Endothelial cell of umbilical vein (primary cell): Measurements from ENCODE around the gene SSH2. TPM values are rescaled to one million over a fixed set of nuclear protein-coding genes. Genes with fewer than 3 reads are reported as not detected.

Source experiments
- BruUV-seq: library from RNA; stranded (reverse); fragments of 400-500 nt; replicated peaks from 2 replicates; lab custom pipeline; 2021; lab: Mats Ljungman, UMichigan
- CTCF ChIA-PET: fragments of 300-600, 350-600 bp; sonication (Branson Sonifier 250); formaldehyde crosslinking; loops from one replicate; lab custom pipeline; 2021; ENCODE audit warnings: antibody characterized with exemption, inconsistent platforms; lab: Charles Lee
- POLR2A ChIA-PET: fragments of 300-600, 350-600 bp; sonication (Branson Sonifier 250); formaldehyde crosslinking; loops from one replicate; lab custom pipeline; 2021; ENCODE audit warnings: antibody characterized with exemption, inconsistent platforms; lab: Charles Lee
- DNase-seq: peaks from one replicate; pipeline ENCODE4 v3.0.0-alpha.2; 2011; ENCODE audit warnings: low read depth, low spot score
- FAIRE-seq: peaks from 2 replicates; lab custom pipeline; 2011; peaks lifted over from hg19 to GRCh38; lab: Jason Lieb, UNC
- H2AFZ ChIP-seq: 2 replicates; pipeline ENCODE4 v1.6.0; 2012; ENCODE audit warnings: low read depth, low read length, control low read depth, inconsistent platforms
- H3K27ac ChIP-seq: 2 replicates; pipeline ENCODE4 v1.5.1; 2011; ENCODE audit warnings: low read depth, mild to moderate bottlenecking, control low read depth, low read length, moderate library complexity; ENCODE audit not compliant: insufficient read depth
- H3K27me3 ChIP-seq, 2 experiments: 2 replicates each; pipeline versions ENCODE4 v1.6.0 to v1.6.1; 2011; ENCODE audit warnings: low read length in 2 of 2, mixed read lengths in 1 of 2; ENCODE audit not compliant: control insufficient read depth in 2 of 2, insufficient read depth in 2 of 2
- H3K36me3 ChIP-seq, 2 experiments: 2 replicates in 1 of 2; 3 replicates in 1 of 2; pipeline ENCODE4 v1.5.1; 2011; ENCODE audit warnings: low read length in 2 of 2, mild to moderate bottlenecking in 1 of 2, moderate library complexity in 1 of 2; ENCODE audit not compliant: control insufficient read depth in 2 of 2, insufficient read depth in 2 of 2; ENCODE audit errors: extremely low read depth in 1 of 2
- H3K4me1 ChIP-seq: 3 replicates; pipeline ENCODE4 v1.5.1; 2011; ENCODE audit warnings: mild to moderate bottlenecking, low read length; ENCODE audit not compliant: control insufficient read depth, insufficient read depth; ENCODE audit errors: extremely low read depth
- H3K4me2 ChIP-seq: 2 replicates; pipeline ENCODE4 v1.6.1; 2011; ENCODE audit warnings: low read length, control low read depth, mixed read lengths; ENCODE audit not compliant: insufficient read depth
- H3K4me3 ChIP-seq, 3 experiments: fragments of 200-600 bp in 1 of 3; sonication (generic), shearing (Covaris generic) in 1 of 3; replicated peaks in 1 of 3; 2 replicates each; pipeline ENCODE4 v1.5.1; 2011 to 2016; ENCODE audit warnings: control low read depth in 3 of 3, low read length in 3 of 3, mild to moderate bottlenecking in 2 of 3, inconsistent platforms in 1 of 3, low read depth in 1 of 3, moderate library complexity in 1 of 3; ENCODE audit not compliant: insufficient read depth in 1 of 3
- H3K79me2 ChIP-seq: 2 replicates; pipeline ENCODE4 v1.6.0; 2012; ENCODE audit warnings: low read length, inconsistent platforms; ENCODE audit not compliant: control insufficient read depth, insufficient read depth
- H3K9ac ChIP-seq: replicated peaks from 2 replicates; pipeline ENCODE3; 2011; ENCODE audit warnings: low read length, control low read depth; ENCODE audit not compliant: insufficient read depth; ENCODE audit errors: extremely low read depth
- H3K9me1 ChIP-seq: replicated peaks from 3 replicates; pipeline ENCODE4 v1.6.0; 2011; ENCODE audit warnings: mild to moderate bottlenecking, low read length; ENCODE audit not compliant: control insufficient read depth, insufficient read depth; ENCODE audit errors: extremely low read depth
- H3K9me3 ChIP-seq: replicated peaks from 2 replicates; pipeline ENCODE4 v1.5.1; 2012; ENCODE audit warnings: low read length, inconsistent platforms; ENCODE audit not compliant: control insufficient read depth, insufficient read depth
- H4K20me1 ChIP-seq: replicated peaks from 2 replicates; pipeline ENCODE3; 2011; ENCODE audit warnings: mild to moderate bottlenecking, low read length; ENCODE audit not compliant: control insufficient read depth, insufficient read depth; ENCODE audit errors: extremely low read depth
- EZH2 ChIP-seq: IDR thresholded peaks from 2 replicates; pipeline ENCODE4 v1.6.1; 2012; ENCODE audit warnings: borderline replicate concordance, low read depth, mild to moderate bottlenecking, moderate library complexity, low read length, inconsistent platforms; ENCODE audit not compliant: severe bottlenecking
- FOS ChIP-seq: IDR thresholded peaks from 2 replicates; pipeline ENCODE4 v1.6.1; 2011; ENCODE audit warnings: mild to moderate bottlenecking, low read length, moderate library complexity, borderline replicate concordance; ENCODE audit not compliant: insufficient read depth
- GATA2 ChIP-seq: IDR thresholded peaks from 2 replicates; pipeline ENCODE4 v1.7.0; 2011; ENCODE audit warnings: low read depth, mild to moderate bottlenecking, moderate library complexity, mixed read lengths, low read length; ENCODE audit not compliant: insufficient read length, insufficient read depth
- JUN ChIP-seq: IDR thresholded peaks from 2 replicates; pipeline ENCODE4 v1.6.1; 2011; ENCODE audit warnings: borderline replicate concordance, low read depth; ENCODE audit not compliant: insufficient read length, insufficient read depth
- MAX ChIP-seq: IDR thresholded peaks from 2 replicates; pipeline ENCODE4 v1.6.1; 2011; ENCODE audit not compliant: insufficient read depth, insufficient read length
- POLR2A ChIP-seq: IDR thresholded peaks from 2 replicates; pipeline ENCODE4 v1.6.1; 2012; ENCODE audit warnings: low read depth, mild to moderate bottlenecking, control low read depth, low read length
- POLR2AphosphoS5 ChIP-seq: IDR thresholded peaks from 2 replicates; pipeline ENCODE4 v1.6.1; 2012; ENCODE audit warnings: low read depth, mild to moderate bottlenecking, control low read depth, low read length, moderate library complexity; ENCODE audit not compliant: insufficient read depth
- dilution Hi-C: fragments of 300-500 bp; cut with MboI; formaldehyde crosslinking; loops from one replicate; pipeline ENCODE4 v1.15.0; 2019; ENCODE audit warnings: low sequenced_read_pairs; ENCODE audit not compliant: extremely low pct_ligation_motif_present
- intact Hi-C: fragments of 100-400 bp; cut with micrococcal nuclease; formaldehyde crosslinking; loops from one replicate; pipeline ENCODE4 v1.10.0; 2022
- polyA plus RNA-seq, 4 experiments: library from polyadenylated mRNA; depleted of rRNA in 3 of 4; stranded (reverse) in 3 of 4; unstranded in 1 of 4; fragments of >200 nt; gene quantifications; 2 replicates each; pipeline versions ENCODE4 v1.2.1 to v1.2.3, GENCODE V29; 2011 to 2012; ENCODE audit warnings: missing spikeins in 1 of 4
- total RNA-seq: library from RNA; stranded (reverse); gene quantifications from 2 replicates; pipeline ENCODE4 v1.2.3, GENCODE V29; 2021

Gene SSH2
- total and polyA plus RNA-seq, 2 donors (not counting 3 experiments of a cell fraction or from before 2014, with no cell fraction given) = 24.6 to 60.9 TPM

DNA sequence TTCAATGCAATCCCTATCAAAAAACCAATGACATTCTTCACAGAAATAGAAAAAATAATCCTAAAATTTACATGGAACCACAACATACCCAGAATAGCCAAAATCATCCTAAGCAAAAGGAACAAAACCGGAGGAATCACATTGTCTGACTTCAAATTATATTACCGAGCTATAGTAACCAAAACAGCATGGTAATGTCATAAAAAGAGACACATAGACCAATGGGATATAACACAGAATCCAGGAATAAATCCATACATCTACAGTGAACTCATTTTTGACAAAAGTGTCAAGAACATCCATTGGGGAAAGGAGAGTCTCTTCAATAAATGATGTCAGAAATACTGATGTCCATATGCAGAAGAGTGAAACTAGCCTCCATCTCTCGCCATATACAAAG lies 201.5 kb downstream of the SSH2 start:
- DNase-seq (no peak), FAIRE-seq (no peak)
- H3K36me3 ChIP-seq = no peaks in the 10 kb centered on the region
- dilution Hi-C loops = no loop called here
- POLR2A ChIA-PET = no interaction called here
- H4K20me1 ChIP-seq = no peaks in the 10 kb centered on the region
- no peak for TF ChIP-seq JUN
- no peak for TF ChIP-seq GATA2
- TF ChIP-seq POLR2A = no peak
- no peak for TF ChIP-seq FOS
- no peak for TF ChIP-seq MAX
- no peak for TF ChIP-seq POLR2AphosphoS5
- no peak for TF ChIP-seq EZH2
- no peaks in the 10 kb centered on the region for H3K9me1 ChIP-seq
- no peak overlapping the region for H3K4me2 ChIP-seq
- H3K79me2 ChIP-seq = peaks cover 20% of the 10 kb centered on the region
- CTCF ChIA-PET = interaction anchor here (1.0 to 2.5 kb wide), 2 partner anchors 13 to 89 kb away, joined by 4 to 12 read pairs; no protein-coding TSS in a partner anchor
- no peak overlapping the region for H3K27ac ChIP-seq
- H3K27me3 ChIP-seq = no peaks in the 10 kb centered on the region
- BruUV-seq = no TSS peak
- peaks cover 43% of the 10 kb centered on the region for H3K4me1 ChIP-seq
- H2AFZ ChIP-seq = no peak overlapping the region
- H3K4me3 ChIP-seq = no peak overlapping the region
- no peaks in the 10 kb centered on the region for H3K9me3 ChIP-seq
- H3K9ac ChIP-seq = no peak overlapping the region
- intact Hi-C loops = no loop called here
